Transverse colon (tissue), 4 donors: ENCODE results near the gene ITGB5.

ENCODE experiments used
- POLR2A ChIP-seq: fragments of 450-650 bp; IDR thresholded peaks from one replicate; pipeline ENCODE4 v1.6.1; 2016; ENCODE audit warnings: antibody characterized with exemption, mild to moderate bottlenecking, moderate library complexity
- POLR2AphosphoS5 ChIP-seq, 3 donors: sonication (generic); formaldehyde crosslinking; IDR thresholded peaks; one replicate each; pipeline ENCODE4 v1.6.1; 2016; ENCODE audit warnings: antibody characterized with exemption in 3 of 3
- TF ChIP-seq, protein P1 (sequence below), 5 experiments: fragments of 200-600 bp in 3 of 5; fragments of 450-650 bp in 2 of 5; sonication (generic) in 3 of 5; IDR thresholded peaks; 1 replicate in 2 of 5; 2 replicates in 3 of 5; pipeline ENCODE4 v1.5.1; 2016 to 2017; ENCODE audit warnings: antibody characterized with exemption in 5 of 5, inconsistent platforms in 3 of 5, mild to moderate bottlenecking in 2 of 5, moderate library complexity in 1 of 5

GRCh38 chr3:124837065-124837464 lies 50.1 kb downstream of the ITGB5 start:
- TF ChIP-seq, protein P1, sequence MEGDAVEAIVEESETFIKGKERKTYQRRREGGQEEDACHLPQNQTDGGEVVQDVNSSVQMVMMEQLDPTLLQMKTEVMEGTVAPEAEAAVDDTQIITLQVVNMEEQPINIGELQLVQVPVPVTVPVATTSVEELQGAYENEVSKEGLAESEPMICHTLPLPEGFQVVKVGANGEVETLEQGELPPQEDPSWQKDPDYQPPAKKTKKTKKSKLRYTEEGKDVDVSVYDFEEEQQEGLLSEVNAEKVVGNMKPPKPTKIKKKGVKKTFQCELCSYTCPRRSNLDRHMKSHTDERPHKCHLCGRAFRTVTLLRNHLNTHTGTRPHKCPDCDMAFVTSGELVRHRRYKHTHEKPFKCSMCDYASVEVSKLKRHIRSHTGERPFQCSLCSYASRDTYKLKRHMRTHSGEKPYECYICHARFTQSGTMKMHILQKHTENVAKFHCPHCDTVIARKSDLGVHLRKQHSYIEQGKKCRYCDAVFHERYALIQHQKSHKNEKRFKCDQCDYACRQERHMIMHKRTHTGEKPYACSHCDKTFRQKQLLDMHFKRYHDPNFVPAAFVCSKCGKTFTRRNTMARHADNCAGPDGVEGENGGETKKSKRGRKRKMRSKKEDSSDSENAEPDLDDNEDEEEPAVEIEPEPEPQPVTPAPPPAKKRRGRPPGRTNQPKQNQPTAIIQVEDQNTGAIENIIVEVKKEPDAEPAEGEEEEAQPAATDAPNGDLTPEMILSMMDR (IDR thresholded peaks at IDR 0.05), result no peak
- TF ChIP-seq POLR2AphosphoS5 (IDR thresholded peaks at IDR 0.05) (peak; percentile 6 to 22 (median 7)), POLR2A (no peak)
